ENCODE results near the gene PNLIPRP1. TPM values are rescaled to one million over a fixed set of nuclear protein-coding genes. Genes with fewer than 3 reads are reported as not detected.

Gene PNLIPRP1
- total and polyA plus RNA-seq, 7 donors = 0.04 to 3.6 TPM; not detected in 5

GRCh38 chr10:116613471-116613870 is 22.7 kb downstream of the PNLIPRP1 start:
- no peak for DNase-seq
- Histone ChIP-seq H3K9me3 (no peaks in the 10 kb centered on the region), H3K4me1 (peaks cover 0 to 6% (median 0%) of the 10 kb centered on the region in 4 donors), H3K27me3 (peaks cover 0 to 26% (median 7%) of the 10 kb centered on the region in 3 donors), H3K27ac (no peak overlapping the region), H3K36me3 (no peaks in the 10 kb centered on the region), H3K4me3 (no peak overlapping the region)
- TF ChIP-seq POLR2A (IDR thresholded peaks at IDR 0.05) (no peak), POLR2AphosphoS5 (IDR thresholded peaks at IDR 0.05) (no peak), EP300 (IDR thresholded peaks at IDR 0.05) (no peak), CTCF (IDR thresholded peaks at IDR 0.05) (no peak)
- intact Hi-C loops (cut with DNase I) = no loop called here
- WGBS, 2 donors = 65 to 70% methylated on average over 2 of the region's 2 CpGs

DNA sequence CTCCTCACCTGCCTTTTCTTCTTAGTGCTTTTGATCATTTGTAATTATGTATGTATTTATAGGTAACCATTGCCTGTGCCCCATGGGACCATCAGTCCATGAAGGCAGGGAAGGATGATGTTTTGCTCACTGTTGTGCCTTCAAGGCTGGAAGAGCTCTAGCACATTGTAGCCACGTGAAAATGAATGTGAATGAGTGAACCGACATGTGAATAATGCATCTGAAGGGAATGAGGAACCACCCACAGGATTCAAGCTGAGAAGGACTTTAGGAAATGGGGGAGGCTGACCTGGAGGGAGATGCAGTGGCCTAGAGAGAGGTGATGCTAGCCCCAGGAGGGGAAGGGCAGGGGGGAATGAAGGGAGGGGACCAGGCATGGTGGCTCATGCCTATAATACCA is 24.0 kb downstream of the PNLIPRP1 start:
- H3K4me3 ChIP-seq = no peak overlapping the region
- H3K36me3 ChIP-seq = no peaks in the 10 kb centered on the region
- intact Hi-C loops (cut with DNase I) = no loop called here
- 52 to 83% methylated on average over 2 of the region's 2 CpGs for WGBS, 2 donors
- no peak overlapping the region for H3K27ac ChIP-seq
- DNase-seq = no peak
- H3K27me3 ChIP-seq = peaks cover 0 to 13% (median 7%) of the 10 kb centered on the region in 3 donors
- H3K4me1 ChIP-seq = peaks cover 0 to under 1% (median 0%) of the 10 kb centered on the region in 4 donors
- no peaks in the 10 kb centered on the region for H3K9me3 ChIP-seq
- TF ChIP-seq EP300 (IDR thresholded peaks at IDR 0.05) = no peak
- no peak for TF ChIP-seq POLR2A (IDR thresholded peaks at IDR 0.05)
- TF ChIP-seq POLR2AphosphoS5 (IDR thresholded peaks at IDR 0.05) = no peak
- TF ChIP-seq CTCF (IDR thresholded peaks at IDR 0.05) = no peak

- no peak for DNase-seq
- Histone ChIP-seq H3K27me3 (peaks cover 0 to 8% (median 3%) of the 10 kb centered on the region in 3 donors), H3K9me3 (no peaks in the 10 kb centered on the region), H3K27ac (no peak overlapping the region), H3K4me3 (no peak overlapping the region), H3K4me1 (no peaks in the 10 kb centered on the region), H3K36me3 (no peaks in the 10 kb centered on the region)
- no peak for TF ChIP-seq POLR2A (IDR thresholded peaks at IDR 0.05)
- no peak for TF ChIP-seq EP300 (IDR thresholded peaks at IDR 0.05)
- no peak for TF ChIP-seq CTCF (IDR thresholded peaks at IDR 0.05)
- TF ChIP-seq POLR2AphosphoS5 (IDR thresholded peaks at IDR 0.05) = no peak
- intact Hi-C loops (cut with DNase I) = no loop called here
- WGBS, 2 donors = 94 to 95% methylated on average over 3 of the region's 3 CpGs
Measured at GRCh38 chr10:116615199-116615776, 24.5 kb downstream of the PNLIPRP1 start.

DNA sequence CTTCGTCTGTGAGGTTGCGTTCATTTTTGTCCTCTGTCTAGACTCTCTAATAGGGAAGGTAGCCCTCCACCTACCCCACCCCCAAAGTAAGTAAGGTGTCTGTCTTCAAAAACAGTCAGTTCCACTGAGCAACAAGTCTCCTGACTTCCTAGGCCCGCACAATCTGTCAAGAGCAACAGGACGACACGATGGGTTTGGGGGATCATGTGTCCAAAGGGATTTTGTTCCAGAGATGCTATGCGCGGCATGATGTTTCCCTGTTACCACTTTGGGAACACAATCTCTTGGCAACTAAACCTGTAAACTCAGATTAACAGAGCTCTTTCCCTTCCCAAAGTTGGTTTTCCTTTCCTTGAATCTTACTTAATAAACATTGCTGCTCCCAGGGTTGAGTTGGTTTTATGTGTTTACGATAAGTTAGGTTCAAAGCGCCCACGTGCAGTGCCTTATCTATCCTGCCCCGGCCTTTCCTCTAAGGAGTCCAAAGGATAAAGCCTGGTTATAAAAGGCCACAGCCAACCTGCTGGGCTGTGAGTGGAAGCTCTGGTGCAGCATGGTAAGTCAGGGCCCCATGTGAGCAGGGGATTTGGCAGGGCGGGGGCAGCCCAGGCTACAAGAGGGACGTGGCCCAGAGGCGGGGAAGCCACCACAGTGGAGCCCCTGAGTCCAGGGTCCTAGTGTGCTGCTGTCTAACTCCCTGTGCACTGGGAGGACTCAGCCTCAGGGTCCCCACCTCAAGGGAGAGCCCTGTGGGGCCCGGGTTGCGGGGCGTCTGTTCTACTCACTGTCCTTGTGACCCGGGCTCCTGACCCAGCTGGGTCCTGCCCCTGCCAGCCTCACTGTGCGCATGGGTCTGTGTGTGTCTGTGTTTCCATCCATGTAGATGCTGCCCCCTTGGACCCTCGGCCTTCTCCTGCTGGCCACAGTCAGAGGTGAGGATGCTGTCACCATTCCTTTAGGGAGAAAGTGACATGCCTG is 30.0 kb downstream of the PNLIPRP1 start, which contains the start of gene PNLIPRP2:
TSS of gene PNLIPRP2 (plus strand) at position 531 of the 978 bp plus-strand sequence.
- TF ChIP-seq EP300 (IDR thresholded peaks at IDR 0.05) (no peak), CTCF (IDR thresholded peaks at IDR 0.05) (no peak), POLR2AphosphoS5 (IDR thresholded peaks at IDR 0.05) (no peak), POLR2A (IDR thresholded peaks at IDR 0.05) (no peak)
- Histone ChIP-seq H3K9me3 (no peaks in the 10 kb centered on the region), H3K4me1 (no peaks in the 10 kb centered on the region), H3K27me3 (peaks cover 0 to 5% (median 0%) of the 10 kb centered on the region in 3 donors), H3K27ac (no peak within 1 kb of the TSS), H3K4me3 (no peak within 1 kb of the TSS), H3K36me3 (no peaks in the 10 kb centered on the region)
- no peak for DNase-seq
- intact Hi-C loops (cut with DNase I) = no loop called here
- 21 to 65% methylated on average over 20 of the region's 20 CpGs for WGBS, 2 donors

Data from sigmoid colon (tissue), 7 donors.